Activated B cell treated with CpG ODN at 0.5 μM for 24 hours (primary cell): ENCODE measurements around the gene VAC14. TPM values are rescaled to one million over a fixed set of nuclear protein-coding genes. Genes with fewer than 3 reads are reported as not detected.
"Not testable (repeated sequence)": the region's sequence is repeated elsewhere in the genome, so short reads cannot be mapped to it uniquely, and the experiment has no call there.

Experiments used
- ATAC-seq: fragments of 200-7000 bp; cut with Tn5 transposase; one replicate; pipeline ENCODE4 v1.10.0; 2021; ENCODE audit warnings: low read depth, mild to moderate bottlenecking, moderate library complexity
- CTCF ChIA-PET: fragments of 350-600 bp; sonication (Branson Sonifier 250); formaldehyde crosslinking; loops from one replicate; lab custom pipeline; 2021; ENCODE audit warnings: antibody characterized with exemption; lab: Charles Lee
- POLR2A ChIA-PET: fragments of 350-600 bp; sonication (Branson Sonifier 250); formaldehyde crosslinking; loops from one replicate; lab custom pipeline; 2021; ENCODE audit warnings: antibody characterized with exemption; lab: Charles Lee
- DNase-seq: peaks from one replicate; pipeline ENCODE4 v3.0.0; 2022
- H3K27ac Mint-ChIP-seq: one replicate; pipeline ENCODE4 v1.8.0; 2020; ENCODE audit warnings: mixed read lengths
- H3K27me3 Mint-ChIP-seq: one replicate; pipeline ENCODE4 v1.8.0; 2021; ENCODE audit warnings: mixed read lengths
- H3K36me3 Mint-ChIP-seq: one replicate; pipeline ENCODE4 v1.8.0; 2021; ENCODE audit warnings: low read depth, mixed read lengths
- H3K4me1 Mint-ChIP-seq: one replicate; pipeline ENCODE4 v1.8.0; 2021; ENCODE audit warnings: mixed read lengths
- H3K4me3 Mint-ChIP-seq: one replicate; pipeline ENCODE4 v1.8.0; 2020; ENCODE audit warnings: mild to moderate bottlenecking, mixed read lengths
- H3K9me3 Mint-ChIP-seq: one replicate; pipeline ENCODE4 v1.8.0; 2020; ENCODE audit warnings: mixed read lengths
- CTCF ChIP-seq: fragments of 200-600 bp; IDR thresholded peaks from one replicate; pipeline ENCODE4 v1.8.0; 2022; ENCODE audit warnings: antibody characterized with exemption, mild to moderate bottlenecking
- intact Hi-C: fragments of 100-400 bp; cut with micrococcal nuclease; formaldehyde crosslinking; loops from one replicate; pipeline ENCODE4 v1.15.1; 2024
- total RNA-seq: library from RNA; stranded (reverse); gene quantifications from 2 replicates; pipeline ENCODE4 v1.2.3, GENCODE V29; 2022

Gene VAC14
- total RNA-seq, 1 donor from 2014 or later: 53.4 TPM

- Mint-ChIP-seq H3K4me3 (no peak overlapping the region), H3K27me3 (no peaks in the 10 kb centered on the region), H3K36me3 (peaks cover 57% of the 10 kb centered on the region), H3K27ac (no peak overlapping the region), H3K9me3 (no peaks in the 10 kb centered on the region), H3K4me1 (peaks cover 8% of the 10 kb centered on the region)
- intact Hi-C loops: no loop called here
- DNase-seq: no peak
- no peak for ATAC-seq
- ChIA-PET CTCF (no interaction called here), POLR2A (no interaction called here)
- TF ChIP-seq CTCF: no peak
These were observed 55.4 kb downstream of the VAC14 start for GRCh38 chr16:70745536-70746025.

- peaks cover 57% of the 10 kb centered on the region for H3K36me3 Mint-ChIP-seq
- ChIA-PET CTCF (no interaction called here), POLR2A (no interaction called here)
- TF ChIP-seq CTCF: no peak
- H3K27me3 Mint-ChIP-seq: no peaks in the 10 kb centered on the region
- no peak for DNase-seq
- H3K9me3 Mint-ChIP-seq: no peaks in the 10 kb centered on the region
- peaks cover 8% of the 10 kb centered on the region for H3K4me1 Mint-ChIP-seq
- H3K27ac Mint-ChIP-seq: no peak overlapping the region
- H3K4me3 Mint-ChIP-seq: no peak overlapping the region
- no peak for ATAC-seq
- intact Hi-C loops: no loop called here
These were observed 56.6 kb downstream of the VAC14 start for GRCh38 chr16:70744366-70744765.

- no peak overlapping the region for H3K27ac Mint-ChIP-seq
- no peak for TF ChIP-seq CTCF
- ATAC-seq (no peak), DNase-seq (no peak)
- no peaks in the 10 kb centered on the region for H3K27me3 Mint-ChIP-seq
- intact Hi-C loops: no loop called here
- POLR2A ChIA-PET: no interaction called here
- CTCF ChIA-PET: no interaction called here
- no peak overlapping the region for H3K4me3 Mint-ChIP-seq
- H3K9me3 Mint-ChIP-seq: no peaks in the 10 kb centered on the region
- H3K4me1 Mint-ChIP-seq: peaks cover 12% of the 10 kb centered on the region
- H3K36me3 Mint-ChIP-seq: peaks cover 59% of the 10 kb centered on the region
These were observed 57.2 kb downstream of the VAC14 start for GRCh38 chr16:70743791-70744190.

- H3K36me3 Mint-ChIP-seq: peaks cover 54% of the 10 kb centered on the region
- POLR2A ChIA-PET: interaction anchor here (0.7 kb wide), 1 partner anchor 1909 kb away, joined by 3 read pairs; no protein-coding TSS in a partner anchor
- intact Hi-C loops, CTCF ChIA-PET, H3K4me3 Mint-ChIP-seq, H3K27ac Mint-ChIP-seq, H3K9me3 Mint-ChIP-seq, H3K27me3 Mint-ChIP-seq, DNase-seq, ATAC-seq: not testable (repeated sequence)
- peaks cover 21% of the 10 kb centered on the region for H3K4me1 Mint-ChIP-seq
These were observed 58.0 kb downstream of the VAC14 start for GRCh38 chr16:70742967-70743366.

GRCh38 chr16:70741783-70742125 is 59.2 kb downstream of the VAC14 start:
- Mint-ChIP-seq H3K4me3 (no peak overlapping the region), H3K27ac (no peak overlapping the region), H3K9me3 (no peaks in the 10 kb centered on the region), H3K4me1 (peaks cover 29% of the 10 kb centered on the region), H3K27me3 (no peaks in the 10 kb centered on the region), H3K36me3 (peaks cover 54% of the 10 kb centered on the region)
- TF ChIP-seq CTCF: no peak
- intact Hi-C loops: no loop called here
- DNase-seq (no peak), ATAC-seq (no peak)
- ChIA-PET POLR2A (no interaction called here), CTCF (no interaction called here)
